ENCODE results near the gene GRIN2A.

GRIN2A gene

GRCh38 chr16:9964426-9964825, 217.8 kb downstream of the GRIN2A start:
- no peak overlapping the region for H3K27ac ChIP-seq
- TF ChIP-seq CTCF (conservative IDR thresholded peaks at IDR 0.05) (no peak), ZFX (IDR thresholded peaks at IDR 0.05) (no peak)

DNA sequence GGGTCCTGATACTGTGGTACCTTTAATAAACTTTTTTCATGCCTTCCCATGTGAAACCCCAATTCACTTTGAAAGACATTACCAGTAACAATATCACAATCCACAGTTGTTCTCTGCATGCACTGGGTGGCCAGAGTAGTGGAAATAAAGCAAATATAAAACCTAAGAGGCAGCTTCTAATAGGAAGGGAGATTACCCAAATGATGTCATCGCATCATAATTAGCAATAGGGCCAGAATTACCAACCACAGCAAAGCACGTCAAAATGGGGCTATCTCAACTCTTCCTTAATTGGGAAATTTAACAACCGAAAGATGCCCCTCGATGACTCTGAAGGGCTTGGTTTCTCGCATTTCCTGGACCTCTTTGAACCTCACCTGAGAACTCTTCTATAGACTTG, 224.8 kb downstream of the GRIN2A start:
- H3K27ac ChIP-seq: no peak overlapping the region
- TF ChIP-seq ZFX (IDR thresholded peaks at IDR 0.05): no peak
- no peak for TF ChIP-seq CTCF (conservative IDR thresholded peaks at IDR 0.05)

DNA sequence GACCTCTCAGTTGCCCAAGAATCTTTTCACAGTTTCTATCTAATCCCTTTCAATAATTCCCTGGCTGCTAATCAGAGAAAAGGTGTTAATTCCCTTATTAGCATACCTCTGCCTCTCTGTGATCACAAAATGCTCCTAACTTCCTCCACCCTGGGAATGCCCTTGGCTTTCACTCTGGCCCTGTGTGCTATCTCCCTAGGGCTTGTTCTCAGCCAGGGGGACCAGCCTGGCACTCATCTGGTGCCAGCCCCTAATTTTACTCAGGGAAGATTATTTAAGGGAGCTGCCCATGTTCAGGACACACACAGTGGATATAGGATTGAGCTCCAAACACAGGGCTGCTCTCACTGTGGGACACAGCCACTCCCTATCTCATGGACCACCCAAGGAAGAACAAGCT, 225.2 kb downstream of the GRIN2A start:
- no peak overlapping the region for H3K27ac ChIP-seq
- TF ChIP-seq CTCF (conservative IDR thresholded peaks at IDR 0.05): no peak
- TF ChIP-seq ZFX (IDR thresholded peaks at IDR 0.05): no peak

GRCh38 chr16:9955677-9956076, 226.6 kb downstream of the GRIN2A start:
- no peak overlapping the region for H3K27ac ChIP-seq
- TF ChIP-seq CTCF (conservative IDR thresholded peaks at IDR 0.05): no peak
- no peak for TF ChIP-seq ZFX (IDR thresholded peaks at IDR 0.05)

DNA sequence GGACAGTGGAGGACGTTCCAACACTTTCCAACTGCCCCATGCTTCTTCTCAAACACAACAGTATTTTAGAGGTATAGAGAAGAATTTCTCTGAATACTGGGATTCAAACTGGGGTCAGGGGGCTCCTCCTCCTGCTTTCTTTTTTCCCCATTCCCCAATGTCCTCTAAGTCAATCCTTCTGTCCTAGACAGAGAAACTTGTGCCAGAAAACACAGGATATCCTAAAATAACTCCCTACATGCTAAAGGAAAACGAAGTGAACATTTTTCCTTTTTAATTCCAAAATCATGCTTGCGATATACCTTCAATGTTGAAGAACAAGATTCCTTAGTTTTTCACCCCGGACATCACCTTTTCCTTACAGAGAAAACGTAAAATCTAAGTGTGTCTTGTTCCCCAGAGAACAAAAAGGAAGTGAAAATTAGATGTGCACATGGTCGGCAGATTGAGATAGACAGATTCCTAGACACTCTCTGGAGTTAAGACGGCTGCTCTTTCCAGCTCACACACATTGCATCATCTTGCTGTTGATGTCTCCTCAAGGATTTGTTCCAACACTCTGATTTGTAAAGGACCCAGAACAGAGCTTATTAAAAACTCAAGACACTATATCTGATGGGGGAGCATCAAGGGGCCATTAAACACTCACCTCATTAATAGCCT, 228.2 kb downstream of the GRIN2A start:
- no peak overlapping the region for H3K27ac ChIP-seq
- TF ChIP-seq ZFX (IDR thresholded peaks at IDR 0.05): no peak
- TF ChIP-seq CTCF (conservative IDR thresholded peaks at IDR 0.05): no peak

- H3K27ac ChIP-seq: no peak overlapping the region
- TF ChIP-seq ZFX (IDR thresholded peaks at IDR 0.05) (no peak), CTCF (conservative IDR thresholded peaks at IDR 0.05) (no peak)
Measured at GRCh38 chr16:9950658-9951057, 231.6 kb downstream of the GRIN2A start.

- no peak for TF ChIP-seq CTCF (conservative IDR thresholded peaks at IDR 0.05)
- TF ChIP-seq ZFX (IDR thresholded peaks at IDR 0.05): no peak
- H3K27ac ChIP-seq: no peak overlapping the region
Measured at GRCh38 chr16:9949396-9949795, 232.8 kb downstream of the GRIN2A start.

Measured in C4-2B (cell line).